GM18519 (cell line): ENCODE measurements around the gene CYP21A2.
"Not testable (repeated sequence)": the region's sequence is repeated elsewhere in the genome, so short reads cannot be mapped to it uniquely, and the experiment has no call there.

Source experiments
- ATAC-seq: cut with Tn5 transposase; IDR thresholded peaks from one replicate; pipeline ENCODE4 v1.9.1; 2021; ENCODE audit warnings: mild to moderate bottlenecking, moderate library complexity; ENCODE audit not compliant: unreplicated experiment, low FRiP score

Gene CYP21A2

GRCh38 chr6:32037598-32038524 is at the start of gene CYP21A2:
TSS of gene CYP21A2 (plus strand) at chr6:32038415. CDS start at chr6:32038423, 8 bp downstream.
- ATAC-seq = not testable (repeated sequence)

- ATAC-seq = not testable (repeated sequence)
These were observed 48.9 kb upstream of the CYP21A2 start for GRCh38 chr6:31989363-31989762.

- not testable (repeated sequence) for ATAC-seq
These were observed 43.8 kb upstream of the CYP21A2 start for GRCh38 chr6:31994421-31994820.

GRCh38 chr6:31996385-31996784 is 41.8 kb upstream of the CYP21A2 start:
- not testable (repeated sequence) for ATAC-seq

GRCh38 chr6:32002546-32003268 is 35.5 kb upstream of the CYP21A2 start:
- not testable (repeated sequence) for ATAC-seq

- ATAC-seq = not testable (repeated sequence)
These were observed 34.9 kb upstream of the CYP21A2 start for GRCh38 chr6:32003301-32003700.

GRCh38 chr6:32004393-32004792 is 33.8 kb upstream of the CYP21A2 start:
- ATAC-seq = not testable (repeated sequence)

- not testable (repeated sequence) for ATAC-seq
These were observed 33.2 kb upstream of the CYP21A2 start for GRCh38 chr6:32004864-32005537.

- not testable (repeated sequence) for ATAC-seq
These were observed 32.7 kb upstream of the CYP21A2 start for GRCh38 chr6:32005538-32005880.

- ATAC-seq = not testable (repeated sequence)
These were observed 32.2 kb upstream of the CYP21A2 start for GRCh38 chr6:32005991-32006529.

- not testable (repeated sequence) for ATAC-seq
These were observed 31.1 kb upstream of the CYP21A2 start for GRCh38 chr6:32007086-32007485.

GRCh38 chr6:32008037-32008436 is 30.2 kb upstream of the CYP21A2 start:
- ATAC-seq = not testable (repeated sequence)

- not testable (repeated sequence) for ATAC-seq
These were observed 29.6 kb upstream of the CYP21A2 start for GRCh38 chr6:32008616-32009015.

- ATAC-seq = not testable (repeated sequence)
These were observed 28.7 kb upstream of the CYP21A2 start for GRCh38 chr6:32009537-32009936.

GRCh38 chr6:32010856-32011530 is 27.2 kb upstream of the CYP21A2 start:
- ATAC-seq = not testable (repeated sequence)

GRCh38 chr6:32012941-32013617 is 25.1 kb upstream of the CYP21A2 start:
- not testable (repeated sequence) for ATAC-seq

GRCh38 chr6:32013738-32014137 is 24.5 kb upstream of the CYP21A2 start:
- not testable (repeated sequence) for ATAC-seq

- ATAC-seq = not testable (repeated sequence)
These were observed 23.7 kb upstream of the CYP21A2 start, which contains the start of gene C4B for GRCh38 chr6:32014547-32014946. TSS of gene C4B (plus strand) at chr6:32014795. CDS start at chr6:32014846, 51 bp downstream.

- ATAC-seq = not testable (repeated sequence)
These were observed 16.1 kb upstream of the CYP21A2 start for GRCh38 chr6:32022100-32022499.
